Neuron (in vitro differentiated cells): Measurements from ENCODE around the gene DPP7.

Experiments used
- H2AFZ ChIP-seq: one replicate; pipeline ENCODE4 v1.6.1; 2013; ENCODE audit warnings: low read depth, mild to moderate bottlenecking, inconsistent platforms, low read length, moderate library complexity
- H3K27me3 ChIP-seq: one replicate; pipeline ENCODE4 v1.6.1; 2013; ENCODE audit warnings: low read length; ENCODE audit not compliant: insufficient read depth
- H3K36me3 ChIP-seq: one replicate; pipeline ENCODE4 v1.6.1; 2013; ENCODE audit warnings: low read length; ENCODE audit not compliant: insufficient read depth
- H3K4me1 ChIP-seq: one replicate; pipeline ENCODE4 v1.6.1; 2013; ENCODE audit warnings: low read length; ENCODE audit not compliant: insufficient read depth
- H3K4me3 ChIP-seq: 2 replicates; pipeline ENCODE4 v1.5.1; 2013; ENCODE audit warnings: mild to moderate bottlenecking, low read length, moderate library complexity
- H3K9me3 ChIP-seq: one replicate; pipeline ENCODE4 v1.6.1; 2013; ENCODE audit warnings: low read length

Gene DPP7

DNA sequence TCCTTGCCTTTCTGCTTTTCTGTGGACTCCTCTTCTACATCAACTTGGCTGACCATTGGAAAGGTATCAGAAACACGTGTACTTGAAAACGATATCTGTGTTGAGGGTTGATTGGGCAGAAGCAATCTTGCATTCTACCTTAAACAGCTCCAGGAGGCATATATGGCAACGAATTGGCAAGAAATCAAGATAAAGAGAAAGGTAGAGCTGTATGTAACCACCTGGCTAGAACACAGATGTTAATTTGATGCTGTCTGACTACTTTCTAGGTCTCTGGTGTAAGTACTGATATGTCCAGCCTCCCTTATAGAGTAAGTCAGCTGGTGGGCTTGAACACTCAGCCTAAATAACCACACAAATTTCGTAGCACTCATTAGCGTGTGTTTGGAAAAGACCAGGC is 26.4 kb downstream of the DPP7 start:
- Histone ChIP-seq H2AFZ (no peak overlapping the region), H3K36me3 (peaks cover 11% of the 10 kb centered on the region), H3K9me3 (no peaks in the 10 kb centered on the region), H3K4me3 (peak overlapping the region; percentile 72), H3K4me1 (peaks cover 20% of the 10 kb centered on the region), H3K27me3 (peaks cover 8% of the 10 kb centered on the region)

DNA sequence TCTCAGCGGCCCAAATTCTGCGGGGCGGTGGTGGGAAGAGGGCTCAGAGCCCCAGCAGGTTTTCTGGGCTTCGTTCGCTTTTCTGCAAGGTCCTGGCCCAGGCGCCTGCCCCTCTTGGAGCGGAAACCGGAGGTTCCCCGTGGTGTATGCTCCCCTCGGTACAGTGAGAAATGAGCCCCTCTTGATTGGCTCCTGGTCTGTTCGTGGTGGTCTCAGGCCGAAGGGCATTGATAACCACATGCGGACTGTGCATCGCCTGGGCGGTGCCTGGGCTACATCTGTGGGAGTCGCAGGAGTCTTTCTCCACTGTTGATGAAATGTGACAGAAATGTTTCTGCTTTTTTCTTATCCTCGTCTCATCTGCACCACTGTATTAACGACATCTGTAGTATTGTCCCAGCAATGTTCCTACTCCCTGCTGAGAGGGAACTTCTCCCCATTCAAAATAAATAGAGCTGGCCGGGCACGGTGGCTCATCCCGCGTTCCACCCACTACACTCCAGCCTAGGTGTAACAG is 27.1 kb downstream of the DPP7 start:
- peaks cover 9% of the 10 kb centered on the region for H3K36me3 ChIP-seq
- peaks cover 14% of the 10 kb centered on the region for H3K27me3 ChIP-seq
- H3K9me3 ChIP-seq = no peaks in the 10 kb centered on the region
- H3K4me1 ChIP-seq = peaks cover 20% of the 10 kb centered on the region
- peak overlapping the region; percentile 79 for H2AFZ ChIP-seq
- peak overlapping the region; percentile 72 for H3K4me3 ChIP-seq

DNA sequence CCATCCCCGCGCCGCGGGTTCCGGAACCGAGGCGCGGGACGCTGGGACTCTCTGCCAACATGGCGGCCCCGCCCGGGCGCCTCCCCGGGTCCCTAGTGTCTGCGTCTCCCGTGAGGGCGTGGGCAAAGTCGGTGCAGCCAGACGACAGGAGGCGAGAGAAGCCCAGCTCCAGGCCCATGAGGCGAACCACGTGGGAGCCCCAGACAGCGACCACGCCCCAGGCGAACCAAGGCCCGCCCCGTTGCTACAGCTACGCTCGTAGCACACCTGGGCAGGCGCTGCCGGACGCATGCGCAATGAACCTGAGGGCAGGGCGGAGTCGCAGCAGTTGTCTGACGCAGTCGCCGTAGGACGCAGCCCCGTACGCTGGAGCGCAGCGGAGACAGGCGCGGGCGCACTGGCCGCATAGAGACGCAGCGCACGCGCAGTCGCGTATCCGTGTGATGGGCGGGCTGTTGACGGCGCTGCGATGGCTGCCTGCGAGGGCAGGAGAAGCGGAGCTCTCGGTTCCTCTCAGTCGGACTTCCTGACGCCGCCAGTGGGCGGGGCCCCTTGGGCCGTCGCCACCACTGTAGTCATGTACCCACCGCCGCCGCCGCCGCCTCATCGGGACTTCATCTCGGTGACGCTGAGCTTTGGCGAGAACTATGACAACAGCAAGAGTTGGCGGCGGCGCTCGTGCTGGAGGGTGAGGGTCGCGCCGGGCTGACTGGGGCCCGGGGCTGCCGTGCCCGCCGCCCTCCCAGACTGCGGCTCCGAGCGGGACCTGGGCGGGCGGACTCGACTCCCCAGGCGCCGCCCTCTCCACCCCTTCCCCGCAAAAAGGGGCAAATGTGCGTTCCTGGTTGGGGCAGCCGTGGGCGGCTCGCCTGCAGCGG is 27.8 kb downstream of the DPP7 start, which contains the start of gene MAN1B1:
TSS of gene MAN1B1 (plus strand) at position 455 of the 878 bp plus-strand sequence. CDS start at position 470, 15 bp downstream.
- Histone ChIP-seq H3K36me3 (peaks cover 9% of the 10 kb centered on the region), H3K9me3 (no peaks in the 10 kb centered on the region), H3K4me1 (peaks cover 20% of the 10 kb centered on the region), H2AFZ (peak within 1 kb of the TSS; percentile 79), H3K27me3 (peaks cover 21% of the 10 kb centered on the region), H3K4me3 (peak within 1 kb of the TSS; percentile 72)

DNA sequence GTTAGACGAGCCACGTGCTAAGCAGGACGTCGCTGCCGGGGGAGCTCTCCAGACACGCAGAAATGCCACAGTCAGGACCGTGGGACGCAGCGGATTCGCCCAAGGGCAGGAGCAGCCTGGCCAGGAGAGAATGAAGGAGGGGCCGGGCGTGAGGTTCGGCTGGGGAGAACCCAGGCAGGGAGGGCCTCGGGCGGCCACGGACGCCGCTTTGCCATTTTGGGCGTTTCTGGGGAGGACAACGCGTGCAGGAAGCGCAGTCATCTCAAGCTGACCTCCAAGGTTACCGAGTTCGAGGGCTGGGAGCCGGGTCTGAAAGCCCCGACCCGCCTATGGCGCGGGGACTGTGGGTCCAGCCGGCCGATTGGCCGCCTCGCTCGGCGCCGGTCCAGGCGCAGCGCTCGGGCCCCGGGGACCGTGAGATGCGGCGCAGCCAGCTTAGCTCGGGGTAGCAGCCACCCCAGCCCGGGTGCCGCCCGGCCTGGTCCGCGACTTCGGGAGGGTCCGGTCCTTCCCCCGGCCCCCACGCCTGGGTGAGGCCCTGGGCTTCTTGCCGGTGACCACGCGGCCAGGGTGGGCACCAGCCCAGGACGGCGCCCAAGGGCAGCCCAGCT is 28.5 kb downstream of the DPP7 start:
- H3K9me3 ChIP-seq = no peaks in the 10 kb centered on the region
- H3K4me1 ChIP-seq = peaks cover 20% of the 10 kb centered on the region
- peak overlapping the region; percentile 72 for H3K4me3 ChIP-seq
- peak overlapping the region; percentile 16 for H2AFZ ChIP-seq
- peaks cover 9% of the 10 kb centered on the region for H3K36me3 ChIP-seq
- H3K27me3 ChIP-seq = peaks cover 26% of the 10 kb centered on the region

DNA sequence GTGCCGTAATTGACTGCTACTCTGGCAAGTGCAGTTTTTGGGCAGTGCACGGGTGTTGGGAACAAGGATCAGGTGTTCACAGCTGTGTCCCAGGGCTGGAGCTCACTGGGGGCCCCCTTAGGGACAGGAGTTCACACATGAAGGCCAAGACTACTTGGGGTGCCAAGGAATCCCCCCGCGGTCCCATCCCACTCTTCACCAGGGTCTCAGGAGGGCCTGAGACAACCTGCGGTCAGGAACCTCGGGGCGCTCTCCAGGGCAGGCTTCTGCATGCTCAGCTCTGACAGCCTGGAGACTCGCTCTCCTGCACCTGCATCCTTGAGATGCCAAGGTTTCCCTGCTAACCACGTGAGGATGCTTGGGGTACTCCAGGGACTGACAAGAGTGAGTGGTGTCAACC is 30.0 kb downstream of the DPP7 start:
- Histone ChIP-seq H3K27me3 (peaks cover 40% of the 10 kb centered on the region), H2AFZ (no peak overlapping the region), H3K4me1 (peaks cover 20% of the 10 kb centered on the region), H3K36me3 (no peaks in the 10 kb centered on the region), H3K4me3 (no peak overlapping the region), H3K9me3 (no peaks in the 10 kb centered on the region)

DNA sequence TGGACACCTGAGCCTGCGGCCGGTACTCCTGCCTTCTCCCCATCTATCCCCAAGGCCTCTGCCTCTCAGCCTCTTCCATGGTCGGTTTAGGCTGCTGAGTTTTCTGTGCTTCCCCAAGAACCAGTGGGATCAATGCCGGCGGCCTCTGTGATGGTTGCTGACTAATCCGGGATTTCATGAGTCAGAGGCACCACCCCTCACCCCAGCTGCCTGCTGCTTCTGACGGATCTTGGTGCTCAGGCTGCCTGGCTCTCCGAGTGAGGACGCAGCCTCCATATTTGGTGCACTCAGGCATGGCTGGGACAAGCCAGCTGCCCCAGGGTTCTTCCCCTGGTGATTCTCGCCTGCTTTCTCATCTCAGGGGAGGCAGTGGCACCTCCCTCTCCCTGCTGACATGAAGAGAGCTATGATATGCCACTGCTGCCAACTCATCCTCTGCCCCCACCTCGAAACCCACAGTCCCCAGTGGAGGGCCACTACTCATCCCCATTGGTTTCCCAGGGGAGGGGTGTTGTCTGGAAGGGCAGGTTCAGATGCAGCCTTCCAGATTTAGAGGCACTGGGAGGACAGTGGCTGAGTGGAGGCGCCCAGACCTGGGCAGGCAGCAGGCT is 31.0 kb downstream of the DPP7 start:
- no peak overlapping the region for H2AFZ ChIP-seq
- peaks cover 20% of the 10 kb centered on the region for H3K4me1 ChIP-seq
- H3K4me3 ChIP-seq = no peak overlapping the region
- no peaks in the 10 kb centered on the region for H3K36me3 ChIP-seq
- H3K27me3 ChIP-seq = peaks cover 50% of the 10 kb centered on the region
- H3K9me3 ChIP-seq = no peaks in the 10 kb centered on the region

DNA sequence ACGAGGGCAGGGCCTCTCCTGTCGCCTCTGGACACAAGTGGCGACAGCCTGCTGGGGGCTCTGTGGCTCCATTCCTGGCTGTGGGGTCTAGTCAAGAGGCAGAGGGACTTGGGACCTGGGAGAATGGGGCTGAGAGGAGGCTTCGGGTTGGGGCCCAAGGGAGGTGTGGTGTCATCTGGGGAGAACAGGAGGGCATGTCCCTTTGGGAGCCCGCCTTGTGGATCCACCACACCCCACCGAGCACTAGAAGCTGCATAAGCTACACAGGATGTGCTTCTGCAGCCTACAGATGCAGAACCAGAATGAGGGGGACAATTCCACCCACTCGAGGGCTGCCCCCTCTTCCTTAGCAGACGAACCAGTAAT is 31.6 kb downstream of the DPP7 start:
- Histone ChIP-seq H3K4me1 (peaks cover 20% of the 10 kb centered on the region), H3K9me3 (no peaks in the 10 kb centered on the region), H3K36me3 (no peaks in the 10 kb centered on the region), H3K27me3 (peaks cover 56% of the 10 kb centered on the region), H3K4me3 (no peak overlapping the region), H2AFZ (no peak overlapping the region)

DNA sequence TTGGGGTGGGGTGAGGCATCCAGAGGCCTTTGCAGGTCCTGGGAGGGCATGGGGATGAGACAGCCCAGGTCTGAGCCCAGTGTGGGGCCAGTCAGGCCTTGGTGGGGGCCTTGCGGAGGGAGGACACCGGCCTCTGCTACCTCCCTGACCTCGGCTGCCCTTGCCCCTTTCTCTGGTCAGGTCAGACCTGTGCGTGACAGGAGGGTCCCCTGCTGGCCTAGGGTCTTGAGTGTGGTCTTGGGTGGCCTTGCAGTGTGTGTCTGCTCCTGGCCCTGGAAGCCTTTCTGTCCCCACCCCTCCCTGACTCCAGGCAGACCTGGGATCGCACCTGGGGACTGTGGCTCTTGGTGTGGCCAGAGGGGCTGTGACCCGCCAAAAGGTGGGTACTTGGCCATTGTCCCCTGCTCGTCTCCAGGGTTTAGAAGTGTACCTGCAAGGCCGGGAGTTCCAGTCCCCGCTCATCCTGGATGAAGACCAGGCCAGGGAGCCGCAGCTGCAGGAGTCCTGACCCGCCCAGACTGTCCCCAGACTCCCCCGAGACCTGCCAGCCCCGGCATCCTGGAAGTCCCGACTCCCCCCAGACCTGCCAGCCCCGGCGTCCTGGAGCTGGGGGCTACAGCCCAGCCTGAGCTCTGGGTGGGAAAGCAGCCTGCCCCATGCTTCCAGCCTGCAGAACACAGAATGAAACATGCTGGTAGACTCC is 32.2 kb downstream of the DPP7 start:
- peaks cover 18% of the 10 kb centered on the region for H3K4me1 ChIP-seq
- H3K36me3 ChIP-seq = no peaks in the 10 kb centered on the region
- H3K9me3 ChIP-seq = no peaks in the 10 kb centered on the region
- no peak overlapping the region for H3K4me3 ChIP-seq
- H2AFZ ChIP-seq = no peak overlapping the region
- H3K27me3 ChIP-seq = peaks cover 61% of the 10 kb centered on the region

DNA sequence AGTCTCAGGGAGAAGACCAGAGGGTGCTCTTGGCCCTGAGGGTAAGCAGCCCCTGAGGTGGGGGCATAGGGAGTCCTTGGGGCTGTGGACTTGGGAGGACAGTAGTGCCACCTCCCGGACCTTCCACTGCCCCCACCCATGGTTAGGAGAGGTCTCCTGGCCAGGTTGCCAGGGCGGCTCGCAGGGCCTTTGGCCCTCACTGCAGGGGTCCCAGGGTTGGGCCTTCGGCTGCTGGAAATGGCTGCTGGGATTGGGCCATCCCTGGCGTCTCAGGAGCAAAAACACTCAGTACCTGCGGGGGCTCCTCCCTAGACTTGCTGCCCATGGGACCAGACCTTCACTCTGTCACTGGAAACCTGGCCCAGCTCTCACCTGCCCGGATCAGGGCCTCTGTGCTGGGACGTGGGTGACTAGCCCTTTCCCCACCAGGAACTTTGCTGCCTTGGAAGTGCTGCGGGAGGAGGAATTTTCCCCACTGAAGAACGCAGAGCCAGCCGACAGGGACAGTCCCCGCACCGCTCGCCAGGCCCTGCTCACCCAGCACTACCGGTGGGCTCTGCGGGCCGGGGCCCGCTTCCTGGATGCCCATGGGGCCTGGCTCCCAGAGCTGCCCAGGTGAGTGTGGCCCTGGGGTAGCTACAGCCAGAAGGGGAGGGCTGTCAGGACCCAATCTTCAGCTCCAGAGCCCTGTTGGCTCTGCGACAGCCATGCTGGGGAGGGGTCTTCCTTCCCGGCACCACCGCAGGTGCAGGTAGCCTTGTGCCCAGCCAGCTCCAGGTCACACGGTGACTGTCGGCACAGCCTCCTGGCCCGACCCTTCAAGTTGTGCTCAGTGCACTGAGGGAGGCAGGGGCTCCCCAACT is 34.0 kb downstream of the DPP7 start:
- H3K4me3 ChIP-seq = no peak overlapping the region
- peaks cover 11% of the 10 kb centered on the region for H3K4me1 ChIP-seq
- peaks cover 73% of the 10 kb centered on the region for H3K27me3 ChIP-seq
- H3K36me3 ChIP-seq = no peaks in the 10 kb centered on the region
- H2AFZ ChIP-seq = no peak overlapping the region
- no peaks in the 10 kb centered on the region for H3K9me3 ChIP-seq

DNA sequence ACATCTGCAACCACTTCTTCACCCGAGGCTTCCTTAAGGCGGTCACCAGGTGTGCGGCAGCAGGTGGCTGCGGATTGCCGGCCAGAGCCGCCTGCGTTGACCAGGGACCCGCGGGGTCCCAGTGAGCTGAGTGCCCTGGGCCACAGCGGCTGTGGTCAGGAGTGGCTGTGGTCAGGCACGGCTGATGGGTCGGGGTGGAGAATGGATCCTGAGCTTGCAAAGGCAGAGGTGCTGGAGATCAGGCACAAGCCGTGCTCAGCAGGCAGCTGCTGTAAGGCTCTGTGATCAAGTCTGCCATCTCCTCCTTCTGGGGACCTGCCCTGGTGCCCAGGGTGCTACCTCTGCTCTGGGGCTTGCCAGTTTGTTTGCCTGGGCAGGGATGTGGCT is 35.1 kb downstream of the DPP7 start:
- Histone ChIP-seq H3K4me1 (peaks cover 11% of the 10 kb centered on the region), H2AFZ (no peak overlapping the region), H3K36me3 (no peaks in the 10 kb centered on the region), H3K4me3 (no peak overlapping the region), H3K27me3 (peaks cover 82% of the 10 kb centered on the region), H3K9me3 (no peaks in the 10 kb centered on the region)

DNA sequence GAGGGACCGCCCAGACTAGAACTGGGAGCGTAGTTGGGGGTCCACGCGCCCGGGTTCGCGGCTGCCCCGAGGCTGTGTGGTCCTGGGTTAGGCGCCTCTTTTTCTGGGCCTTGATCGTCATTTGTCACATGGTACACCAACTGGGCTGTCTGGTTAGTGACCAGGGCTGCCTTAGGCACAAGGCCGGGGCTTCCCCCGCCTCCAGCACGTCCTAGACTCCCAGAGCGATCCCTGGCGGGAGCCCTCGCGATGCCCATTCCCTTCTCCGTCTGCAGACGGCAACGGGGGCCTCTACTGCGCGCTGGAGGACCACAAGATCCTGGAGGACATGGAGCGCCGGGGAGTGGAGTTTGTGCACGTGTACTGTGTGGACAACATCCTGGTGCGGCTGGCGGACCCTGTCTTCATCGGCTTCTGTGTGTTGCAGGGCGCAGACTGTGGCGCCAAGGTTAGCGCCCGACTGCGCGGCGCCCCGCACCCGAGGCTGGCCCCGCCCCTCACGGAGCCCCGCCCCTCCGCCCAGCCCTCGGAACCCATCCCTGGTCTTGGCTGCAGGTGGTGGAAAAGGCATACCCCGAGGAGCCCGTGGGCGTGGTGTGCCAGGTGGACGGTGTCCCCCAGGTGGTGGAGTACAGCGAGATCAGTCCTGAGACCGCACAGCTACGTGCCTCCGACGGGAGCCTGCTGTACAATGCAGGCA is 35.7 kb downstream of the DPP7 start:
- Histone ChIP-seq H3K27me3 (peaks cover 85% of the 10 kb centered on the region), H2AFZ (no peak overlapping the region)

More for the DNA sequence above, 35.7 kb downstream of the DPP7 start:
- no peaks in the 10 kb centered on the region for H3K36me3 ChIP-seq
- peaks cover 11% of the 10 kb centered on the region for H3K4me1 ChIP-seq
- H3K4me3 ChIP-seq = no peak overlapping the region
- H3K9me3 ChIP-seq = no peaks in the 10 kb centered on the region
